Lower lobe of right lung (tissue), 2 donors: ENCODE measurements around the gene SLC6A9. TPM values are rescaled to one million over a fixed set of nuclear protein-coding genes. Genes with fewer than 3 reads are reported as not detected.

Source experiments
- ATAC-seq, 2 donors: fragments of 200-7000 bp; cut with Tn5 transposase; one replicate each; pipeline ENCODE4 v1.9.1; 2020 to 2022; ENCODE audit warnings: mild to moderate bottlenecking in 2 of 2, moderate library complexity in 2 of 2
- DNase-seq: peaks from one replicate; pipeline ENCODE4 v3.0.0-alpha.2; 2020
- H3K27ac ChIP-seq: fragments of 200-600 bp; one replicate; pipeline ENCODE4 v1.8.0; 2022
- H3K27me3 ChIP-seq: fragments of 200-600 bp; one replicate; pipeline ENCODE4 v1.8.0; 2022; ENCODE audit warnings: low read depth
- H3K36me3 ChIP-seq: fragments of 200-600 bp; one replicate; pipeline ENCODE4 v1.8.0; 2022; ENCODE audit warnings: mild to moderate bottlenecking
- H3K4me1 ChIP-seq: fragments of 200-600 bp; one replicate; pipeline ENCODE4 v1.8.0; 2022
- H3K4me3 ChIP-seq: fragments of 200-600 bp; one replicate; pipeline ENCODE4 v1.8.0; 2022; ENCODE audit warnings: mild to moderate bottlenecking
- H3K9me3 ChIP-seq: fragments of 200-600 bp; one replicate; pipeline ENCODE4 v1.8.0; 2022
- CTCF ChIP-seq: fragments of 200-600 bp; IDR thresholded peaks from one replicate; pipeline ENCODE4 v1.8.0; 2022; ENCODE audit warnings: antibody characterized with exemption, mild to moderate bottlenecking
- intact Hi-C: fragments of 100-400 bp; cut with DNase I; formaldehyde crosslinking; loops from one replicate; pipeline ENCODE4 v1.11.0; 2022
- total RNA-seq: library from RNA; stranded (reverse); fragmentation: NEBNext Ultra II Directional; extraction: Animal tissue kit (Norgen Biotek cat#: 25700); gene quantifications from one replicate; pipeline ENCODE4 v1.2.1, GENCODE V29; 2021
- donor health status: DM: no; HTN: yes; CAD: no; lungs with severe emphysema.

Gene SLC6A9
- total RNA-seq, 1 donor from 2014 or later = 24.2 TPM

- no peak overlapping the region for H3K27ac ChIP-seq
- H3K9me3 ChIP-seq = no peaks in the 10 kb centered on the region
- peaks cover 3% of the 10 kb centered on the region for H3K36me3 ChIP-seq
- no peak overlapping the region for H3K4me3 ChIP-seq
- ATAC-seq (no peak), DNase-seq (no peak)
- no peaks in the 10 kb centered on the region for H3K4me1 ChIP-seq
- H3K27me3 ChIP-seq = no peaks in the 10 kb centered on the region
- intact Hi-C loops = no loop called here
- no peak for TF ChIP-seq CTCF
Observed at GRCh38 chr1:44021156-44021555, 10.1 kb downstream of the SLC6A9 start.

GRCh38 chr1:44020464-44020863 is 10.8 kb downstream of the SLC6A9 start:
- no peak for TF ChIP-seq CTCF
- no peak for ATAC-seq
- DNase-seq = no peak
- Histone ChIP-seq H3K4me3 (no peak overlapping the region), H3K27ac (no peak overlapping the region), H3K27me3 (no peaks in the 10 kb centered on the region), H3K4me1 (no peaks in the 10 kb centered on the region), H3K36me3 (peaks cover 3% of the 10 kb centered on the region), H3K9me3 (no peaks in the 10 kb centered on the region)
- intact Hi-C loops = no loop called here

DNA sequence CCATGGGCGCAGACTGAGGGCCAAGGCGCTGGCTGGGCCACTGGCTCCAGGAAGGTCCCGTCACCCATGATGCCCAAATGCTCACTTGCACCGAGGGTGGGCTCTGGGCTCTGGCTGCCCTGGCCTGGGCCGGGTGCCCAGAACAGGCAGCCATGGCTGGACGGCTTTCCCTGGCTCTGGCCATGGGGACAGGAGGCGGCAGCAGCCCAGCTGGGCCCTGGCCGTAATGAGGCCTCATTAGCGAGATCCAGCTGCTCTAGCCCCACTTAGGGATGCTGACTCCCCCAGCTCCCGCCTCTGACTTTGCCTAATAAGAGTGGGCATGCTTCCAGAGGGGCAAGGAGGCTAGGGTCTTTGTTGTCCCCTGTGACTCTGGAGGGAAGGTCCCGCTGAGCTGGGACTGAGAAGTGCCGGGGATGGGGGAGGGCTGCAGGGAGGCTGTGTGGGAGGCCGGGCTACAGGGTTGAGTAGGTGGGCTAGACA is 11.8 kb downstream of the SLC6A9 start:
- H3K4me3 ChIP-seq = no peak overlapping the region
- intact Hi-C loops = no loop called here
- H3K27me3 ChIP-seq = no peaks in the 10 kb centered on the region
- DNase-seq (no peak), ATAC-seq (no peak)
- H3K36me3 ChIP-seq = peaks cover 3% of the 10 kb centered on the region
- no peak for TF ChIP-seq CTCF
- no peak overlapping the region for H3K27ac ChIP-seq
- H3K9me3 ChIP-seq = no peaks in the 10 kb centered on the region
- no peaks in the 10 kb centered on the region for H3K4me1 ChIP-seq

- Histone ChIP-seq H3K9me3 (no peaks in the 10 kb centered on the region), H3K27ac (no peak overlapping the region), H3K4me1 (no peaks in the 10 kb centered on the region), H3K27me3 (no peaks in the 10 kb centered on the region), H3K36me3 (no peaks in the 10 kb centered on the region), H3K4me3 (no peak overlapping the region)
- intact Hi-C loops = no loop called here
- TF ChIP-seq CTCF = no peak
- ATAC-seq (no peak), DNase-seq (no peak)
Observed at GRCh38 chr1:44016890-44017400, 14.3 kb downstream of the SLC6A9 start.

DNA sequence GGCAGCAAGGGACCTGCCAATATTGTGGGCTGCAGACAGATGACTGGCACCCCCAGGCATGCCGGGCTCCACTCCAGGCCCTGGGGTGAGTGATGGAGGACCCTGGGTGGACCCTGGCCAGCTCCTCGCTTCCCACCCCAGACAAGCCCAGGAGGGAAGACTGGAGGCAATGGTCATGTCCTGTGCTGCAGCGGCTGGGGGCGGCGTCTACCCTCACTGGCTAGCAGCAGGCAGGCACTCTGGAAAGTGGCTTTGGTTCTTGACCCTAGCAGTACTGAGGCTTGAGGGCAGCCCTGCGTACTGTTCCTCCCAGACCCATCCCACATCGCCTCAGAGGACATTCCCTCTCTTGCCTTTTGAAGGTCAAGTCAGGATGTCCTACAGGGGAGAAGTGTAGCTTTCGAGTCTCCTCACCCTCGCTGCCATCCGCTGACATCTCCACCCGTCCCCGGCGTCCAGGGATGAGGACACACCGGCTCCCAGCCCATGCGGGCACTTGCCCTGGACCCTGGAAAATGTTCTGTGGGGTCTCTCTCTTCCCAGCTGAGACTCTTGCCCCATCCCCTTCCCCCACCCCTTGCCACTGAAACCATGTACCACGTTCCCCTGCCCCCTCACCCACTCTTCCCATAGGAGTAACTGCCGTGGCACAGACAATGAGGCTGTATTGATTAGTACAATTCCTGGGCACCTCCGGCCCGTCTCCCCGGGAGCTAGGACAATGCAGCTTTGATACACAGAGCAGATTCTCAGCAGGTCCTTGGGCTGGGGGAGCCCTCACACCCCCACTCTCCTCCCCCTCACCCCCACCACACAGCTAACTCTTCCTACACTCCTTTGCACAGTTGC is 15.0 kb downstream of the SLC6A9 start:
- no peak for TF ChIP-seq CTCF
- H3K36me3 ChIP-seq = no peaks in the 10 kb centered on the region
- intact Hi-C loops = no loop called here
- H3K27ac ChIP-seq = no peak overlapping the region
- H3K4me3 ChIP-seq = no peak overlapping the region
- no peaks in the 10 kb centered on the region for H3K9me3 ChIP-seq
- DNase-seq (no peak), ATAC-seq (no peak)
- H3K4me1 ChIP-seq = no peaks in the 10 kb centered on the region
- no peaks in the 10 kb centered on the region for H3K27me3 ChIP-seq
